SK-N-SH (cell line): Measurements from ENCODE around the gene HIPK2. TPM values are rescaled to one million over a fixed set of nuclear protein-coding genes. Genes with fewer than 3 reads are reported as not detected.

Source experiments
- CTCF ChIA-PET: fragments of 300-600, 350-600 bp; formaldehyde crosslinking; extraction: SDS; loops from one replicate; lab custom pipeline; 2021; lab: Yijun Ruan, JAX
- POLR2A ChIA-PET: fragments of 350-600 bp; sonication (Branson Sonifier 250); formaldehyde crosslinking; extraction: SDS; loops from one replicate; lab custom pipeline; 2020; ENCODE audit warnings: antibody characterized with exemption, inconsistent platforms; lab: Yijun Ruan, JAX
- DNase-seq: peaks from one replicate; pipeline ENCODE4 v3.0.0; 2012
- H2AFZ ChIP-seq: fragments of 200-600 bp; sonication (generic); 2 replicates; pipeline ENCODE4 v1.8.1; 2016; ENCODE audit warnings: antibody characterized with exemption, mild to moderate bottlenecking, low read depth
- H3F3A ChIP-seq: fragments of 200-600 bp; sonication (generic); replicated peaks from 2 replicates; pipeline ENCODE3; 2016; ENCODE audit warnings: antibody characterized with exemption, mild to moderate bottlenecking; ENCODE audit not compliant: insufficient read depth
- H3K27ac ChIP-seq, 2 experiments: fragments of 200-500 bp in 1 of 2; fragments of 200-600 bp in 1 of 2; sonication (Bioruptor generic) in 1 of 2; sonication (generic), shearing (Covaris generic) in 1 of 2; 2 replicates each; pipeline versions ENCODE4 v1.5.1 to v1.6.1; 2014 to 2016; ENCODE audit warnings: low read depth in 2 of 2, inconsistent platforms in 1 of 2, low read length in 1 of 2, mild to moderate bottlenecking in 1 of 2, mixed read lengths in 1 of 2
- H3K27me3 ChIP-seq: fragments of 200-600 bp; sonication (generic), shearing (Covaris generic); 2 replicates; pipeline ENCODE4 v1.6.1; 2016; ENCODE audit warnings: mixed run types; ENCODE audit not compliant: insufficient read depth
- H3K36me3 ChIP-seq, 2 experiments: fragments of 200-500 bp in 1 of 2; fragments of 200-600 bp in 1 of 2; sonication (Bioruptor generic) in 1 of 2; sonication (generic) in 1 of 2; replicated peaks in 1 of 2; 2 replicates each; pipeline versions ENCODE3 to v1.5.1; 2014 to 2016; ENCODE audit warnings: low read length in 1 of 2, mild to moderate bottlenecking in 1 of 2; ENCODE audit not compliant: insufficient read depth in 2 of 2, control insufficient read depth in 1 of 2
- H3K4me1 ChIP-seq, 2 experiments: fragments of 200-500 bp in 1 of 2; fragments of 200-600 bp in 1 of 2; sonication (Bioruptor generic) in 1 of 2; sonication (generic), shearing (Covaris generic) in 1 of 2; 2 replicates each; pipeline versions ENCODE4 v1.5.1 to v1.6.1; 2014 to 2016; ENCODE audit warnings: low read depth in 1 of 2, low read length in 1 of 2, mixed run types in 1 of 2; ENCODE audit not compliant: insufficient read depth in 2 of 2, control insufficient read depth in 1 of 2
- H3K4me2 ChIP-seq: fragments of 200-600 bp; sonication (generic), shearing (Covaris generic); 2 replicates; pipeline ENCODE4 v1.6.1; 2017; ENCODE audit warnings: mixed run types
- H3K4me3 ChIP-seq, 2 experiments: fragments of 200-500 bp in 1 of 2; fragments of 200-600 bp in 1 of 2; sonication (Bioruptor generic) in 1 of 2; sonication (generic), shearing (Covaris generic) in 1 of 2; 2 replicates each; pipeline versions ENCODE4 v1.5.1 to v1.8.1; 2014 to 2016; ENCODE audit warnings: low read depth in 2 of 2, inconsistent platforms in 1 of 2, low read length in 1 of 2, mild to moderate bottlenecking in 1 of 2, mixed read lengths in 1 of 2, moderate library complexity in 1 of 2
- H3K79me2 ChIP-seq: fragments of 200-600 bp; sonication (generic); 2 replicates; pipeline ENCODE4 v1.8.1; 2017; ENCODE audit warnings: mild to moderate bottlenecking; ENCODE audit not compliant: insufficient read depth
- H3K9ac ChIP-seq: fragments of 200-600 bp; sonication (generic); 2 replicates; pipeline ENCODE4 v1.6.1; 2017; ENCODE audit warnings: mixed run types
- H3K9me2 ChIP-seq: fragments of 200-600 bp; sonication (generic); 2 replicates; pipeline ENCODE4 v1.6.1; 2017; ENCODE audit warnings: mixed run types
- H3K9me3 ChIP-seq: fragments of 200-600 bp; sonication (generic); 2 replicates; pipeline ENCODE4 v1.6.1; 2017; ENCODE audit warnings: mixed run types, mild to moderate bottlenecking, moderate library complexity
- H4K20me1 ChIP-seq: fragments of 200-600 bp; sonication (generic); 2 replicates; pipeline ENCODE4 v1.6.1; 2017; ENCODE audit warnings: mild to moderate bottlenecking, mixed run types; ENCODE audit not compliant: insufficient read depth
- CHD2 ChIP-seq: fragments of 150-350 bp; IDR thresholded peaks from 2 replicates; pipeline ENCODE4 v1.6.1; 2018; ENCODE audit warnings: low read length; ENCODE audit not compliant: partially characterized antibody
- EP300 ChIP-seq, 2 experiments: IDR thresholded peaks; 2 replicates each; pipeline versions ENCODE4 v1.4.0 to v1.6.1; 2012; ENCODE audit warnings: borderline replicate concordance in 1 of 2, low read depth in 1 of 2, low read length in 1 of 2
- EZH2phosphoT487 ChIP-seq: fragments of 200-600 bp; sonication (generic); IDR thresholded peaks from 2 replicates; pipeline ENCODE4 v1.6.1; 2017; ENCODE audit warnings: low read depth, mixed run types, mild to moderate bottlenecking, antibody characterized with exemption, moderate library complexity, borderline replicate concordance
- FOXJ3 ChIP-seq: sonication (generic); formaldehyde crosslinking; IDR thresholded peaks from 2 replicates; pipeline ENCODE4 v1.5.1; 2020; ENCODE audit warnings: mild to moderate bottlenecking, missing genetic modification reagents
- GABPA ChIP-seq: IDR thresholded peaks from 2 replicates; pipeline ENCODE4 v1.4.0; 2012; ENCODE audit warnings: low read depth, mild to moderate bottlenecking
- GATA2 ChIP-seq: sonication (generic); formaldehyde crosslinking; IDR thresholded peaks from 2 replicates; pipeline ENCODE4 v1.5.0; 2020; ENCODE audit warnings: mild to moderate bottlenecking, missing genetic modification reagents
- MXI1 ChIP-seq: IDR thresholded peaks from 2 replicates; pipeline ENCODE4 v1.6.1; 2012; ENCODE audit warnings: mild to moderate bottlenecking, low read depth, low read length, improper control_type of control experiment
- NFIC ChIP-seq: IDR thresholded peaks from 2 replicates; pipeline ENCODE4 v1.4.0; 2012; ENCODE audit warnings: borderline replicate concordance
- PBX3 ChIP-seq: IDR thresholded peaks from 2 replicates; pipeline ENCODE4; 2012
- RAD21 ChIP-seq: IDR thresholded peaks from 2 replicates; pipeline ENCODE4 v1.6.1; 2012; ENCODE audit warnings: mild to moderate bottlenecking, low read length
- RCOR1 ChIP-seq: fragments of 150-350 bp; IDR thresholded peaks from 2 replicates; pipeline ENCODE4 v1.6.1; 2017; ENCODE audit warnings: antibody characterized with exemption, low read length
- TAF1 ChIP-seq: IDR thresholded peaks from 2 replicates; pipeline ENCODE4 v1.6.1; 2012; ENCODE audit warnings: low read depth, mild to moderate bottlenecking, low read length, moderate library complexity, borderline replicate concordance
- WGBS: methylation state at CpG from one replicate; pipeline ENCODE4 v1.1.6; 2017; ENCODE audit warnings: low lambda C conversion rate; 5-methylcytosine and 5-hydroxymethylcytosine counted together
- polyA plus RNA-seq, 3 experiments: library from polyadenylated mRNA; depleted of rRNA; stranded (reverse); fragments of >200 nt; gene quantifications; 2 replicates each; pipeline ENCODE4 v1.2.3, GENCODE V29; 2012
- TF ChIP-seq, protein P1 (sequence below): IDR thresholded peaks from 2 replicates; pipeline ENCODE4 v1.4.0; 2012; ENCODE audit warnings: low read depth, borderline replicate concordance
- TF ChIP-seq, protein P2 (sequence below): IDR thresholded peaks from 2 replicates; pipeline ENCODE4 v1.4.0; 2012; ENCODE audit warnings: low read depth

Gene HIPK2
- polyA plus RNA-seq, 1 of the 3 experiments (the other 2 are of a cell fraction) = 14.2 TPM

DNA sequence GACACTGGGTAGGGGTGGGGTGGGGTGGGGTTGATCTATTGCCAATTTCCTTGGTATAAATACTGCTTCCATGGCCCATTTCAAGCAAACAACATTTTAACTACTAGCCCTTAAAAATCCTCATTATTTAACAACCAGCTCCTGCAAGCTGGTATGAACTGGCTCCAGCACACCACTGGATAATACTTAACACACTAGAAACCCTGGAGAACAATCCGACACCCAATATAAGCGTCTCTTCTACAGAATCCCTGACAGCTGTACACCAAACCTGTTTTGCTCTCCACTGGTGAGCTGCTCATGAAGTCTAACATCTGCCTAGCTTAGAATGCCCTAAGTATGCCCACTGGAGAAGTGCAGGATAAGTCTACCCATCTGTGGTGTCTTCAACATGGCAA is 116.8 kb downstream of the HIPK2 start:
- Histone ChIP-seq H3K79me2 (peaks cover 80% of the 10 kb centered on the region), H3K4me1 (peaks cover 0 to 25% of the 10 kb centered on the region in 2 experiments; a peak in 1 of 4 replicates)
- POLR2A ChIA-PET = no interaction called here
- TF ChIP-seq GATA2 (CRISPR knock-in tag) (no peak), MXI1 (no peak), NFIC (no peak), CHD2 (no peak), EP300 (IDR thresholded peaks at IDR 0.05; ENCODE audit: borderline replicate concordance in 1 of 2, low read depth in 1 of 2, low read length in 1 of 2) (no peak), TAF1 (no peak), EZH2phosphoT487 (no peak), RAD21 (no peak), FOXJ3 (CRISPR knock-in tag) (no peak), RCOR1 (no peak), GABPA (no peak), PBX3 (no peak)
- TF ChIP-seq, protein P1, sequence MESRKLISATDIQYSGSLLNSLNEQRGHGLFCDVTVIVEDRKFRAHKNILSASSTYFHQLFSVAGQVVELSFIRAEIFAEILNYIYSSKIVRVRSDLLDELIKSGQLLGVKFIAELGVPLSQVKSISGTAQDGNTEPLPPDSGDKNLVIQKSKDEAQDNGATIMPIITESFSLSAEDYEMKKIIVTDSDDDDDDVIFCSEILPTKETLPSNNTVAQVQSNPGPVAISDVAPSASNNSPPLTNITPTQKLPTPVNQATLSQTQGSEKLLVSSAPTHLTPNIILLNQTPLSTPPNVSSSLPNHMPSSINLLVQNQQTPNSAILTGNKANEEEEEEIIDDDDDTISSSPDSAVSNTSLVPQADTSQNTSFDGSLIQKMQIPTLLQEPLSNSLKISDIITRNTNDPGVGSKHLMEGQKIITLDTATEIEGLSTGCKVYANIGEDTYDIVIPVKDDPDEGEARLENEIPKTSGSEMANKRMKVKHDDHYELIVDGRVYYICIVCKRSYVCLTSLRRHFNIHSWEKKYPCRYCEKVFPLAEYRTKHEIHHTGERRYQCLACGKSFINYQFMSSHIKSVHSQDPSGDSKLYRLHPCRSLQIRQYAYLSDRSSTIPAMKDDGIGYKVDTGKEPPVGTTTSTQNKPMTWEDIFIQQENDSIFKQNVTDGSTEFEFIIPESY = no peak
- TF ChIP-seq, protein P2, sequence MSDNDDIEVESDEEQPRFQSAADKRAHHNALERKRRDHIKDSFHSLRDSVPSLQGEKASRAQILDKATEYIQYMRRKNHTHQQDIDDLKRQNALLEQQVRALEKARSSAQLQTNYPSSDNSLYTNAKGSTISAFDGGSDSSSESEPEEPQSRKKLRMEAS = no peak
- TF ChIP-seq, all 33 proteins: peak for 0
- no peak overlapping the region for H3K4me3 ChIP-seq
- peaks cover 37% of the 10 kb centered on the region for H4K20me1 ChIP-seq
- H3K9me3 ChIP-seq = no peaks in the 10 kb centered on the region
- H2AFZ ChIP-seq = no peak overlapping the region
- H3K4me2 ChIP-seq = no peak overlapping the region
- H3K9ac ChIP-seq = no peak overlapping the region
- H3K9me2 ChIP-seq = no peaks in the 10 kb centered on the region
- CTCF ChIA-PET = interaction anchor here (2.2 to 9.1 kb wide), 2 partner anchors 15 to 341 kb away, joined by 6 to 78 read pairs; no protein-coding TSS in a partner anchor
- no peaks in the 10 kb centered on the region for H3K27me3 ChIP-seq
- H3F3A ChIP-seq = no peaks in the 10 kb centered on the region
- H3K36me3 ChIP-seq = peaks cover 0 to 6% of the 10 kb centered on the region in 2 experiments
- no peak for DNase-seq
- no peak overlapping the region for H3K27ac ChIP-seq
- WGBS = 100% methylated on average over 2 of the region's 2 CpGs
